ENCODE results near the gene LRRC8A. TPM values are rescaled to one million over a fixed set of nuclear protein-coding genes. Genes with fewer than 3 reads are reported as not detected.

Gene LRRC8A
- total and polyA plus RNA-seq, 2 of the 13 experiments (the other 11 are each of a cell fraction or from before 2014, with no cell fraction given) = 16.1 to 40.6 TPM

GRCh38 chr9:128881884-128882676 is at the start of gene LRRC8A, which contains the start of gene KYAT1 (continued):
- TF ChIP-seq ZBTB33 (CRISPR knock-in tag; IDR thresholded peaks at IDR 0.05) = no peak
- TF ChIP-seq ERF (CRISPR knock-in tag; IDR thresholded peaks at IDR 0.05) = peak; percentile 88
- TF ChIP-seq ZFP91 (CRISPR knock-in tag; IDR thresholded peaks at IDR 0.05; ENCODE audit: borderline replicate concordance) = peak; percentile 100
- TF ChIP-seq ZMYM4 (CRISPR knock-in tag; IDR thresholded peaks at IDR 0.05) = peak; percentile 65; the same call in 1 of the 2 replicates
- peak; percentile 58; the same call in 1 of the 2 replicates for TF ChIP-seq SOX5 (CRISPR knock-in tag; IDR thresholded peaks at IDR 0.05; ENCODE audit: borderline replicate concordance)
- TF ChIP-seq ZGPAT (CRISPR knock-in tag; IDR thresholded peaks at IDR 0.05) = peak; percentile 81; the same call in 1 of the 2 replicates
- no peak for TF ChIP-seq GLI4 (CRISPR knock-in tag; IDR thresholded peaks at IDR 0.05; ENCODE audit: borderline replicate concordance)
- TF ChIP-seq ZNF574 (CRISPR knock-in tag; IDR thresholded peaks at IDR 0.05) = peak; percentile 93
- no peak; the same call in 1 of the 2 replicates for TF ChIP-seq ZSCAN31 (CRISPR knock-in tag; IDR thresholded peaks at IDR 0.05; ENCODE audit: low read depth)
- peak; percentile 90 for TF ChIP-seq SP4 (CRISPR knock-in tag; IDR thresholded peaks at IDR 0.05)
- TF ChIP-seq ZNF34 (CRISPR knock-in tag; IDR thresholded peaks at IDR 0.05; ENCODE audit: borderline replicate concordance) = no peak
- no peak for TF ChIP-seq SATB2 (CRISPR knock-in tag; IDR thresholded peaks at IDR 0.05)
- TF ChIP-seq ZNF660 (CRISPR knock-in tag; IDR thresholded peaks at IDR 0.05; ENCODE audit: borderline replicate concordance, low read depth) = no peak
- TF ChIP-seq ESRRA (CRISPR knock-in tag; IDR thresholded peaks at IDR 0.05; ENCODE audit: low read depth) = peak; percentile 60; the same call in 1 of the 2 replicates
- TF ChIP-seq MYPOP (CRISPR knock-in tag; IDR thresholded peaks at IDR 0.05) = peak; percentile 92
- TF ChIP-seq HDAC1 (CRISPR knock-in tag; IDR thresholded peaks at IDR 0.05) = peak; percentile 74
- peak; percentile 52 to 67 for TF ChIP-seq POLR2A (IDR thresholded peaks at IDR 0.05; ENCODE audit: insufficient read depth in 1 of 2, low read depth in 2 of 2, low read length in 2 of 2)
- peak; percentile 38; the same call in 1 of the 2 replicates for TF ChIP-seq NFYC (CRISPR knock-in tag; IDR thresholded peaks at IDR 0.05)
- TF ChIP-seq PCBP1 (IDR thresholded peaks at IDR 0.05; ENCODE audit: borderline replicate concordance, low read depth, low read length) = no peak; the same call in 1 of the 2 replicates
